ENCODE measurements around the gene CCDC33.

CCDC33 gene

DNA sequence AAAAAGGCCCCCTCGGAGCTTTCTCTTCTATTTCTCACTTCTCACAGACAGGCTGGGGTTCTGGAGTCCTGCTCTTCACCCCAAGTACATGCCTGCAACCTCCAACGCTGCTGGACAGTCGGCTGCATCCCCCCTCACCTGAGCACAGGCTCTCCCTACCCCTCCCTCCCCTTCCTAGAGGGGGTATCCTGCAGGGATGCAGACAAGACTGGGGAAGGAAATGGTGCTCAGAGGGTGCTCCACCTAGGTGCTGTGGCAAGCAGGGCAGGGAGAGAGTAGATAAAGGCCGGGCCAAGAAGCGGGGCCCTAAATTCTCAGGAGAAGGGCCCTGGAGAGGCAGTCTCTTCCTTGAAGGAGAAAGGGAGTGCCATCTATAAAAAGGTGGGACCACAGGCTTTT lies 26.6 kb upstream of the CCDC33 start:
- no peak for DNase-seq

DNA sequence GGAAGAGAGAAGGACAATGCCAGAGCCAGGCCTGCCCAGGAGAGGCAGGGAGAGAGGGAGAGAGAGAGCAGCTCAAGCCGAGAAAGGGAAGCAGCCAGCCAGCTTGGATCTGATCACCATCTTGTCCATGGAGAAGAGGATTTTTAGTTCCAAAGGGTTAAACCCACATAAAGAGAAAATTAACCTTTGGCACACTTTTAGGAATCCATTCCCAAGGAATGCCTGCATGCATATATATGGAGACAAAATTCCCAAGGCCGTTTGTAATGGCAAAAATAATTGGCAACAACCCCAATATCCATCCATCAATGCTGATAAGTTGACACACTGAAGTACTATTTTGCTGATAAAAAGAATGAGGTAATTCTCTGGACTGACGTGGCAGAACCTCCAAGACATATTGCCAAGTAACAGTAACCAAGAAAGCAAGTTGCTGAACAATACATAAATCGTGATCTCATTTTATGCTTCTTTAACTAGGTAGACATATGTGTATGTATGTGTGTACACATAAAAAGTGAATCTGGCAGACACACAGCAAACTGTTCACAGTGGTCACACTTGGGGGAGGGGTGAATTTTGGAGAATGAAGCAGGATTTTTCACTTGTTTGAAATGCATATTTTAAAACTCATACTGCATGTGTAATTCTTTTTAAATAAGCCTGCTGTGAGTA lies 26.0 kb upstream of the CCDC33 start:
- no peak for DNase-seq

DNA sequence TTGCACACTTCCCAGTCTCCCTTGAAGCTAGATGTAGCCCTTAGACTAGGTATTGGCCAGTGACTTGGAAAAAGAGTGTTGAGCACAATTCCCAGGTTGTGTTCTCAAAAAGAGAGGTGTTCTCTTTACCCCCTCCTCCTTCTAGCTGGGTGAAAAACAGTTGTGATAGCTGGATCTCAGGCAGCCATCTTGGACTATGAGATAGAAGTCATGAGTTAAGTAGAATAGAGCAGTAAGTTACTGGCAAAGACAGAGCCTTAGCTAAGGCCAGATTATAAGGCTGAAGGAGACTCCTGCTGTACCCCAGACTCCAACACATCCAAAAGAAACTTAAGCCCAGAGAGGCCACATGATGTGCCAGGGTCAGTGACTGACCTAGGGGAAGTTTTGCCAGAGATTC lies 25.4 kb upstream of the CCDC33 start:
- DNase-seq: no peak

DNA sequence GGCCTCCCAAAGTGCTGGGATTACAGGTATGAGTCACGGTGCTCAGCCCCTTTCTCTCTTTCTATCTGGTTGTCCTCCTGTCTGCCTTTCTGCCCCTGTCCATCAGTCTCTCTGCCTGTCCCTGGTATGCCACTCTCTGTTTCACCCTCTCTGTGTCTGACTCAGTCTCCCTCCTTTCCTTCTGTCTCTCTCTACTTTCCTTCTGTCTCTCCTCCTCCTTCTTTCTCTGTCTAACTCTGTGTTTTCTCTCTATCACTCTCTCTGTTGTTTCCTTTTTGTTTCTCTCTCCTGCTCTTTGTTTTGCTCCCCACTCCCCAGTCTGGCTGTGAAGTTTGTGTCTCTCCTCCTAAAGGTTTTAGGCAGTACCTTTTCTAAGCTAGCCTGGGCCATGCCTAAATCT lies 24.5 kb upstream of the CCDC33 start:
- no peak for DNase-seq

DNA sequence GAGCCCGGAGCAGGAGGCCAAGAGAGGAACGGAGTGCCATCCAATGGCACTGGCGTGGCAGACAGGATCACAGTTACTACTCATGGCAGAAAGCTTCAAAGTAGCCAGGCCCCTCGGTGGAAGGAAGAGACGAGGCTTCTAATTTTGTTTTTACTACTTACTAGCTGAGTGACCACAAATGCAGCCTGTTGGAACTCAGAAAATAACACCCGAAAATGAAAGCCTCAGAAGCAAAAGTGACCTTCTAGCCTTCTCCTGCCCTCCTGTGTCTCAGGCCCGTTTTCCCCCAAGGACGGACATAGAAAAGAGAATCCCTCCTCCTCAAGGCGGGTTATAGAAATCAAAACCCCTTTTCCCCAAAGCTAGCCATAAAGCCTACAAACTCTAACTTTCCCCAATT lies 23.6 kb upstream of the CCDC33 start:
- DNase-seq: no peak

DNA sequence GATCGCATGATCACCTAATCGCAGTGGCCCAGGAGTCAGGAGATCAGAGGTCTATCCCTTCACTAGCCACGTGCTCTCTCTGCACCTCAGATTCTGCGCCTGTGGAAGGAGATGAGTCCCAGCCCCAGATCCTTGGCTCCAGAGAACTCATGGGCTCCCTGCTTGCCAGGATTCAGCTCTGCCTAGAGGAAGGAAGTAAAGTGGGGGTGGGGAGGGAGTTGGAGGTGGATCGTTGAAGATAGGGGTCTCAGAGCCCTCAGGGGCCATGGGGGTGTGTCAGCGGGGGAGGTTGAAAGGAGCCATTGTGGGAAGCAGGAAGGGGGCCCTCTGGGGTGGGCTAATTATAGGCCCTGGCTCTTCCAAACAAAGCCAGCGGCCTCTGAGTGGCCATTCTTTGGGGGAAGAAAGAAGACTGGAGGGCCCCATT lies 22.3 kb upstream of the CCDC33 start:
- DNase-seq: no peak

DNA sequence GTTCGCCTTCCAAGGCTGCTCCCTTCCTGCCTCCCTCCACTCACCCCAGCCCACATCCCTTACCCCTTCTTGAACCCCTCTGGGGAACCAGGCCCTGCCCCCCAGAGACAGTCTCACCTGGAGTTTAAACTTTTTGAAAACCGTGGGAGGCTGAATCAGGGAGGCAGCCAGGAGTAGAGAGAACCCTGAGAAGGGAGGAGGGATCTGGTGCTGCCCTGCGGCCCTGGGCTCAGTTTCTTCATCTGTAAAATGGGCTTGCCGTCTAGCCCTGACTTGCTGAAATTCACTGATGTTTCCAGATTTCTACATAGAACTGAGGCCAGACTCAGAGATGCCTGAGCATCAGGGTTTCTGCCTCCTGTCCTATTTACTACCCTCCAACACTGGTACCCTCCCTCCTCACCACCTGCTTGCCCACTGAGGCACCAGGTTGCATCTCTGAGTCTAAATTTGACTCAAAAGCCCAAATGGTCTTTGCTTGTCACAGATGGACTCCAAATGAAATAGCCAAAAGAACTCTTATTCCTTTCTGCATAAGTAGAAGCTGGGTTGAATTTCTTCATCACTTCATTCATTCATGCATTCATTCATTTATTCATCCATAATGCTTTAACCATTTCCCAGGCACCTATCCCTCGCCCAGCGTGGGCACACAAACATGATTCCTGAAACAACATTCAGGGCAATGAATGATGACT lies 21.7 kb upstream of the CCDC33 start:
- no peak for DNase-seq

DNA sequence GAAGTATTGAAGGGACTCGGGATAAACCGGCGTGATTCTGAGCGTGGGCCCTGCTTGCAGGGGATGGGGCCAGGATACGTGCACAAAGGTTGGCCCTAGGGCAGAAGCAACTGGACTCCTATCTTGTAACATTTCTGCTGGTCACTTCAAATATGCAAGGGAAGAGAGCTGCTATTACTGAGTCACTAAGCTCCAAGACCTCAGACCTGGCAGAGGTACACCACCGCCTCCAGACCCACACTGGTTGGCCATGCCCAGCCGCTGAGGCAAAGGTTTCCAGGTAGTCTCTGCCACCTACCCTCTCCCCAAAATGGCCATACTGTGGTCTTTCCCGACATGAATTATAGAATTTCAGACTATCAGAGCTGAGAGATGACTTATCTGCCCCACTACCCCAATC lies 20.2 kb upstream of the CCDC33 start:
- DNase-seq: no peak

DNA sequence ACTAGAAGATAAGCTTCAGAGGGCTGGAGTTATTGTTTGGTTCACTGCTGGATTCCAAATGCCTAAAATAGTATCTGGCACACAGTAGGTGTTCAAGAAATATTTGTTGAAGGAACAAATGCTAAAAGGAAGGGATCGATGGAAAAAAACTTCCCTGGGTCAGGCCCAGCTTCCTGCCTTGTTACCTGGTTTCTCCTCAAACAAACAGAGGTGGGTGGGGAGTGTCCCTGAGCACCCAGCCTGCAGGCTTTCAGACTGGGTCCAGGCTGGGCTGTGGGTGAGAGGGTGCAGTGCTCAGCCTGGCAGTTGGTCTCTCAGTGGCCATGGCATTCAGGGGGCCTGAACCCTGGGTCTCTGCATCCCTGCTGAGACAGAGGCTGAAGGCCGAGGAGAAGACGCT lies 19.2 kb upstream of the CCDC33 start:
- no peak for DNase-seq

DNA sequence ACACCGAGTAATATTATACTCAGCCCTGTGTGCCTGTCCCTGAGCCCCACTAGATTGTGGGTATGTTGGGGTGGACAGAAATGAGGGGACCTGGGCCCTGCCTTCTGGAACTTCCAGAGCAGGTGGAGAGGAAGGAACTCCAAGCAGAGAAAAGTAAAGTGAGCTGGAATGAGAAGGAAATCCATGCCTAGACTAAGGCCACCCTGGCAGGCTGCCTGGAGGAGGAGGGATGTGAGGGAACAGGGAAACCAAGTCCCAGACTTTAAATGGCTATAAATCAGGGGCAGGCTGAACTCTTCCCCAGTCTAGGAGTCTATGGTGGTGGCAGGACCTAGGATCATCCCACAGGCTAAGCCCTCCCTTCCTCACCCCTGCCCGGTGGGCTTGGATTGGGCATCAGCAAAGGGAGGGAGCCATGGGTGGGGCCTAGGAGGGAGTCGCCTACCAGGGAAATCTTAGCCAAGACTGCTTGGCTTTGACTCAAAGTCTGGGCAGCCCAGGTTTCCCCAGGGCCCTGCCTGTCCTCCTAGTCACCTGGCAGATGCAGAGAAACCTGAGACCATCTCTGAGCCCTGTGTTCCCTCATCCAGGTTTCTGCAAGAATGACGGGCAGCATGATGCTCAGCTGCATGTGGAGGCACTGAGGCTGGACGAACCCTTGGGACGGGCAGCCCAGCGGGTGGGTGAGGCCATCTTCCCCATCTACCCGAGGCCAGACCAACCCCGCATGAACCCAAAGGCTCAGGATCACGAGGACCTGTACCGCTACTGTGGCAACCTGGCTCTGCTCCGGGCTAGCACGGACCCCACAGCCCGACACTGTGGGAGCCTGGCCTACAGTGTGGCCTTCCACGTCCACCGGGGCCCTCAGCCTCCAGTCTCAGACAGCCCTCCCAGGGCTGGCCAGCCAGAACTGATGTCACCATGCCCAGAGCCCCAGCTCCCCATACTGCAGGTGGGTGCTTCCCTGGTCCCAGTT lies 17.9 kb upstream of the CCDC33 start:
- no peak for DNase-seq

DNA sequence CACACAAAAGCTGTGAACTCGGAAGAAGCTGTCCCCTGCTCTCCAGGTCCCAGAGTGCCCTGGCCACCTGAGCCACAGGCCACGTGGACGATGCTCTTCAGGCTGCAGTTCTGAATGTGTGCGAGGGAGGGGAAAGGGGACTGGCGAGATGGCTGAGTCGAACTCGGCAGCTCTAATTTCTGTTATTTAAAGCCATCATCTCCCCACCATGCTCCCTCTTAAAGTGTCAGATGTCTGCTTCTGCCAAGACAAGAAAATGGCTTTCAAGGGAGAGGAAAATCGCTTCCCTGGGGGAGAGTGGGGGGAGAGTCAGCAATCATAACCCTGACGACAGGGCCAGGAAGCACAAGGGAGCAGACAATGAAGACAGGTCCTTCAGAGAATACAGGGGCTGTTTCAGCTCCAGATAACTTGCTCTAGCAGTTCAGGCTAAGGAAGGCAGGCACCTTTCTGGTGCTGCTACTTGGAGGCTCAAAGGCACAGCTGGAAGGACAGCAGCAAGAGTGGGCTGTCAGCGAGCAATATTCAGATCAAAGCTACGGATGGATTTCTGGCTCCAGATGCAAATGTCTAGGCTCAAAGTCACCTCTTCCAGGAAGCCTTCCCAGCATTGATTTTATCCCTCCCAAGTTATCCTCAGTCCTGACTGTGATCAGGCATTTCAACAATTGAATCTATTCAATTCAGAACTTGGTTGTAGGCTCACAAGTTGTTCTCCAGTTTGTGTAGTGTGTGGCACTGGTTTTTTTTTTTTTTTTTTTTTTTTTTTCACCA lies 15.5 kb upstream of the CCDC33 start:
- no peak for DNase-seq

DNA sequence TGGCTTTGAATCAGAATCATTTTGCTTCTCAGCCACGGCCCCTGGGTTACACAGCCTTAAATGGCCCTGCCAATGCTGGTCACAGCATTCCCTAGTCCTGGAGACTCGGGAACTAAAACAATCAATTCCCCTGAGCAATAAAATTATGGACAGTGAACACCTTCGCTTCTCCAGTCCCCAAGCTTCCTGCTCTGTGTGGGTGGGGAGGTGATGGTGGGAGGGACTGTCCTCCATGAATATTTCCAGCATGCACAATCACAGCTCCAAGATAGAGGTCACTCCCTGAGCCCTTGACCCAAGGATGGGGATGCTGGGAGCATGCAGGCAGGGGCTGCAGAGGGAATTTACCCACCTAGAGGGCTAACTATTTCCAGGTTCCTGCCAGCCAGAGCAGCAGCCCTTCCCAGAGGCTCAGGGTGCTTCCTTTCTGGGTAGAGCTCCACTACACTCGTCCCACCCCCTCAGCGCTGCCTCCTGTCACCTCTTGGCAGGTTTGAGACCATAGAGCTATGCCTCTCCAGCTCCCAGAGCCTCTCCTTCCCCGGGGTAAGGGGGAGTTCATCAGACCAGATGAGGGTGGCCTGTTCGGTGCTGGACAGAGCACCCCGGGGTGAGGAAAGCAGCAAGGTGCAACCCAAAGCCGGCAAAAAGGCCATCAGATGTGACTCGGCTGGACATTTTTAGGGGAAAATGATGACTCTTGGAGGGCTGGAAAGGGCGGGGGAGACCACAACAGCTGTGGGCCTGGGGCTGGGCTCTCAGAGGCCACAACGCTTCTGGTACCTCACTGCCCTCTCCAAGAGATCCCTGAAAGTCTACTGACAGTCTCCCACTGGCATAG lies 14.5 kb upstream of the CCDC33 start:
- DNase-seq: no peak

DNA sequence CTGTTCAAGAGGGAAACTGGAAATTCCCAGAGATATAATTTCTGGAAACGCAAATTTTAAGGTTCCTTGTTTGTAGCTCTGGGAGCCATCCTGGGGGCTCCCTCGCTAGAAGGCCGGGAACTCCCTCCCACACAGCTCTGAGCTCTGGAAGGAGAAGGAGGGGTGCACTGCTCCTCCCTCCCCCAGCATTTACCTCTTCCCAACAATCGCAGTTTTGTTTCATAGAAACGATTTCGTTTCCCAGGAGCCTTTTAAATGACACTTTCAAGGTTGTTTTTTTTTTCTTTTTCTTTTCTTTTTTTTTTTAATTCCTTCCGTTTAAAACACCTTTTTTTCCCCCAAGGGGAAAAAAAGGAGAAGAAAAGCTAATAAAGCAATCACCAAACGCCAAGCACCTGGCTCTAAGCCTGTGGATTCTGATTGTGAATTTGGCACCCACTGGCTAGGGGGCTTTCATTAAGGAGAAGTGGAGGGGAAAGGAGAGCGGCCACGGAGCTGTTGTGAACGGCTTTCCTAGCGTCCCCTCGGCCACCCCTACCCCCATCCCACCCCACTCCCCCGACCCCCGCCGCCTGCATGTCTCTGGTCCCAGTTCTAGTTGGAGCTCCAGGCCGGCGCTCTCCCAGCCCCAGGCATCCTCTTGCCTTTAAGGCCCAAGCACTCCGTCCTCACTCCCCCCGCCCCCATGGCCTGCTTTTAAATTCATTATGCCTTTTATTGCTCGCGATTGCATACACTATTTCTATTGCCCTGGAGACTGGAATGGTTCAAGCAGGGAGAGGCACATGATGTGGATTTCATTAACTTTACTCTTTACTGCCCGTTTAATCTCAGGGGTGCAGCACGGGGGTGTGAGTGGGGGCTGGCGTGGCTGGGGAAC lies 13.6 kb upstream of the CCDC33 start:
- DNase-seq: no peak

DNA sequence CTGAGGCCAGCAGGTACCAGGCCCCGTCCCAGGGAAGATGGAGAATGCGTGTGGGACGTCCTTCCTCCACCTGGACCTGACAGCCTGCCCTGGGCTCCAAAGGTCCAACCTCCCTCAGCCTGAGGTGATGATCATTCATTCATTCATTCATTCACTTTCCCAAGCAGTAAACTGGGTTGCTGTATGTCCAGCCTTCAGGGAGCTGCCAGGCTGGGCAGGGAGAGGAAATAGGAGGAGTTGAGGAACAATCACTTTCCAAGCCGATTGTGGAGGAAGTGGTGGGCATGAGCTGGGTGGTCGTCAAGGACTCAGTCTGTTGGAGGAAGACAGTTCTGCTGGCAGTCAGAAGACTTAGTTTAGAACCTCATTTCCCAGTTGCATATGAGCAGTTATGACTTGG lies 10.2 kb upstream of the CCDC33 start:
- no peak for DNase-seq

DNA sequence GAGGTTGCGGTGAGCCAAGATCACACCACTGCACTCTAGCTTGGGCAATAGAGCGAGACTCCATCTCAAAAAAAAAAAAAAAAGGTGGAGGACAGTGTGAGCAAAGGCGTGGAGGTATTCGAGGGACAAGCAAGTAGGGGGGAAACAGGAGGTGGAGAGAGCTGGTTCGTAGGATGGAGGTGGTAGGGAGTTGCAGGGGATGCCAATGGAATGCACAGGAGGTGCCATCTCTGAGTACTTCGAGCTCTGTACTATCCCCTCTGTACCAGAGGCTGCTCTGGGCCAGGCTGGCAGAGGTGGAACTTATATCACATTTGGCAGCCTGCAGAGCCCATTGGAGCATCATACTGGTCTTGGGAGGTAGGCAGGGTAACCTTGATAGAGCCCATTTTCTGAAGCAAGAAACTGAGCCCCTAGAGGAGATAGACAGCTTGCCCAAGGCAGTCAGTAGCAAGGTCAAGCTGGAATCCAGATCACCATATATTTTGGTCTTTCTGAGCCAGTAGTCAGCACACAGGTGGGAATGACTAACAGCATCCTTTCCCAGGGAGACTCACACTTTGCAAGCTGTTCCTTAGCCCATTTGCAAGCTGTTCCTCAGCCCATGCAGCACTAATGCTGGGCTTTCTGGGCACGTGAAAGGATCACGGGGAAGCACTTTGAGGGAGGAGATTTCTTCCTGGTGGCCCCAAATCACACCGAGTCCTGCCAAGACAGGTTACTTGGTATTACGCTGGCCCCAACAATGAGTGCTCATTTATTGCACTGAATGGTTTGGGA lies 9.2 kb upstream of the CCDC33 start:
- DNase-seq: no peak

DNA sequence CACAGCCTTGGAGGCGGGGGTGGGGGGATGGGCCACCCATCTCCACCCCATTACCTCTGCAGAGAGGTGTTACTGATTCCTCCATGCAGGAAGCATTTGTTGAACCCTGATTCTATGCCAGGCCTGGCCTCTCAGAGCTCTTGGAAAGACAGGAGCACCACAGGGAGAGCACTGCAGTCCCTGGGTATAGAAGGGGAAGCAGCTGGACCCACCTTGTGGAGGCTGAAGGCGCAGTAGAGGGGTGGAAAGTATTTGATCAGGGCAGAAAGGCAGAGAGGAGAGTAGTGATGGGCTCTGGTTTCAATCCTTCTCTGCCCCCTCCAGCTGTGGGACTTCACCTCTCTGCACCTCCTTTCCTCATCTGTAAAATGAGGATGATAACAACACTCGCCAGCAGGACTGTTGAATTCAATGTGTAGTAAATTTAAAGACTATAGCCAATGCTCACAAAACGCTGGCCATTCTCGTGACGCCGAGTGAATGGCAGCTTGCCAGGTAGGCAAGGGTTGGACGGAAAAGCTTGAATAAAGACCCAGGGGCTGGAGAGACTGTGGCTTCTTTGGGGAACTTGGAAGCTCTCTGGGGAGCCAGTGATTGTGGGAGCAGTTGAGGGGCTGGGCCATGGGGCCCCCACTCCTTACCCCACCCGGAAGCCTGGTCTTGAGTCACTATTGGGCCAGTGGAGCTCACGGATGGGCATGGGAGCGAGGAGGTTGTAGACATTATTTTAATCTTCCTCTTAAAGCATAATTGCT lies 8.0 kb upstream of the CCDC33 start:
- DNase-seq: no peak

DNA sequence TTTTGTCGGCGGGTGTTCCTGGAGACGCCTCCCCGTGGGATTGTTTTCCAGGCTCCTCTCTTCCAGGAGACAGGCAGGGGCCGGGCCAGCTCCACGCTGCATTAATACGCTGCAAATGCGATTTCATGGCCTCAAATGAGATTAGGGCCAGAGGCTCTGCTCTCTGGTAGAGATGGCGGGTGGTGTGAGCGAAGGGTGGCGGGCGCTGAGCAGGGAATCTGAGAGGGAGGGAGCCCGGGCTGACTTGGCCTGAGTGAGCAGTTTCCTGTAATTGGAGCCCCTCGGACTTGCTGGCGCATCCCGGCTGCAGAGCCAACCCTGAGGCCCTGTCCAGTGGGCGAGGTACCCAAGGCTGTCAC lies 7.4 kb upstream of the CCDC33 start:
- no peak for DNase-seq

DNA sequence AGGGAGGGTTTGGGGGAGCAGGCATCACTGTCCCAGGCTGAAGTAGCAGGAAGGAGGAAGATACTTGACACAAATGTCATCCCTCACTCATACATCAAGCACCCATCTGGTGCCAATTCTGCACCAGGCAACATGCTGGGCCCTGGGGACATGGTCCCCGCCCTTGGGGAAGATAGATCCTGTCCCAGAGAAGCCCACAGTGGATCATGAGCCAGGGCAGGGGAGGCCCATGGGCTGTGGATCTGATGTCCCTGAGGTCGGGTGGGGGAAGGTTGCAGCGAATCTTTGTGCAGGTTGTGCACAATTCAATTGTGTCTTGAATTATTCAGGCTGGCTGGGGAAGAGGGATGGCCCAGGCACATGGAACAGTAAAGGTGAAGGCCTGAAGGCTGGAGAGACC lies 6.4 kb upstream of the CCDC33 start:
- DNase-seq: no peak

DNA sequence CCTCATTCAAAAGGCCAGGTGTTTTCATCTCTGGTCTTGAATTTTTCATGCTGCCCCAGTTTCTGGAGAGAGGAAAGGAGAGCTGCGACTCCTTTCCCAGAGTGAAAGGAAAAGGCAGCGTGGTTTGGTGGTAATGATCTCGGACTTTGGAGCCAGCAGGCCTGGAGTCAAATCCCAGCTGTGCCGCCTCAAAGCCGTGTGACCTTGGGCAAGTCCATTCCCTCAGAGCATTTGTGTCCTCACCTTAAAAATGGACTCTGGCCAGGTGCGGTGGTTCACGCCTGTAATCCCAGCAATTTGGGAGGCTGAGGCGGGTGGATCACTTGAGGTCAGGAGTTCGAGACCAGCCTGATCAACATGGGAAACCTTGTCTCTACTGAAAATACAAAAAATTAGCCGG lies 4.7 kb upstream of the CCDC33 start:
- no peak for DNase-seq
